Activated CD8-positive, alpha-beta T cell treated with anti-CD3 and anti-CD28 coated beads, Interleukin-2, amount 10 ng/mL, durations not matched to agents 7 days and 5 days (primary cell): ENCODE results near the gene HIF1A. TPM values are rescaled to one million over a fixed set of nuclear protein-coding genes. Genes with fewer than 3 reads are reported as not detected.
A peak's percentile ranks its signal among the peaks of the same experiment; 100 is the strongest.

ENCODE experiments used
- ATAC-seq: fragments of 150-1000 bp; cut with Tn5 transposase; one replicate; pipeline ENCODE4 v1.10.0; 2021; ENCODE audit warnings: moderate library complexity
- CTCF ChIA-PET: fragments of 350-600 bp; sonication (Branson Sonifier 250); formaldehyde crosslinking; loops from one replicate; lab custom pipeline; 2021; ENCODE audit warnings: antibody characterized with exemption; lab: Charles Lee
- POLR2A ChIA-PET: fragments of 350-600 bp; sonication (Branson Sonifier 250); formaldehyde crosslinking; loops from one replicate; lab custom pipeline; 2021; ENCODE audit warnings: antibody characterized with exemption; lab: Charles Lee
- DNase-seq: peaks from one replicate; pipeline ENCODE4 v3.0.0-alpha.2; 2020
- H3K27ac Mint-ChIP-seq: one replicate; pipeline ENCODE4 v1.8.0; 2021; ENCODE audit warnings: mild to moderate bottlenecking, mixed read lengths
- H3K27me3 Mint-ChIP-seq: one replicate; pipeline ENCODE4 v1.8.0; 2021; ENCODE audit warnings: low read depth, mixed read lengths
- H3K36me3 Mint-ChIP-seq: one replicate; pipeline ENCODE4 v1.8.0; 2021; ENCODE audit warnings: low read depth, mixed read lengths
- H3K4me1 Mint-ChIP-seq: one replicate; pipeline ENCODE4 v1.8.0; 2021; ENCODE audit warnings: low read depth, mixed read lengths
- H3K4me3 Mint-ChIP-seq: one replicate; pipeline ENCODE4 v1.8.0; 2021; ENCODE audit warnings: mild to moderate bottlenecking, mixed read lengths
- H3K9me3 Mint-ChIP-seq: one replicate; pipeline ENCODE4 v1.8.0; 2022; ENCODE audit warnings: mixed read lengths; ENCODE audit not compliant: insufficient read depth
- total RNA-seq, 2 experiments: library from RNA; stranded (reverse); gene quantifications; one replicate each; pipeline ENCODE4 v1.2.3, GENCODE V29; 2021

Gene HIF1A
- 100 to 1,000 TPM; 119 to 132 TPM for total RNA-seq

- Mint-ChIP-seq H3K4me1 (peaks cover 56% of the 10 kb centered on the region), H3K27ac (peak within 1 kb of the TSS; percentile 96), H3K9me3 (no peaks in the 10 kb centered on the region), H3K27me3 (no peaks in the 10 kb centered on the region), H3K4me3 (peak within 1 kb of the TSS; percentile 98), H3K36me3 (peaks cover 39% of the 10 kb centered on the region)
- CTCF ChIA-PET, result interaction anchor here (0.8 to 1.7 kb wide), 7 partner anchors 16 to 219 kb away, joined by 3 to 12 read pairs (median 3); no protein-coding TSS in a partner anchor
- DNase-seq (peak; percentile 98), ATAC-seq (peak; percentile 94)
- POLR2A ChIA-PET, result interaction anchor here (0.5 to 2.9 kb wide), 43 partner anchors 9 to 374 kb away, joined by 3 to 31 read pairs (median 3); partner anchors contain the start of gene PRKCH
Observed at GRCh38 chr14:61694830-61695694, at the start of gene HIF1A. Gene HIF1A, plus strand, starts transcription at chr14:61695513. Its CDS starts 292 bp downstream, at chr14:61695805.

GRCh38 chr14:61646366-61647116 is 48.8 kb upstream of the HIF1A start:
- peaks cover 20% of the 10 kb centered on the region for H3K4me1 Mint-ChIP-seq
- no peaks in the 10 kb centered on the region for H3K27me3 Mint-ChIP-seq
- CTCF ChIA-PET, result no interaction called here
- H3K36me3 Mint-ChIP-seq, result no peaks in the 10 kb centered on the region
- POLR2A ChIA-PET, result no interaction called here
- no peak overlapping the region for H3K4me3 Mint-ChIP-seq
- DNase-seq (no peak), ATAC-seq (no peak)
- H3K27ac Mint-ChIP-seq, result no peak overlapping the region
- no peaks in the 10 kb centered on the region for H3K9me3 Mint-ChIP-seq

GRCh38 chr14:61647704-61648103 is 47.6 kb upstream of the HIF1A start:
- POLR2A ChIA-PET, result interaction anchor here (0.9 to 1.1 kb wide), 2 partner anchors 47 to 90 kb away, joined by 3 read pairs; partner anchors contain the start of gene HIF1A
- no peak overlapping the region for H3K4me3 Mint-ChIP-seq
- CTCF ChIA-PET, result no interaction called here
- H3K27ac Mint-ChIP-seq, result no peak overlapping the region
- H3K36me3 Mint-ChIP-seq, result no peaks in the 10 kb centered on the region
- no peaks in the 10 kb centered on the region for H3K27me3 Mint-ChIP-seq
- peaks cover 20% of the 10 kb centered on the region for H3K4me1 Mint-ChIP-seq
- H3K9me3 Mint-ChIP-seq, result no peaks in the 10 kb centered on the region
- ATAC-seq (no peak), DNase-seq (no peak)

- H3K36me3 Mint-ChIP-seq, result no peaks in the 10 kb centered on the region
- H3K4me1 Mint-ChIP-seq, result peaks cover 24% of the 10 kb centered on the region
- POLR2A ChIA-PET, result interaction anchor here (0.8 to 1.1 kb wide), 3 partner anchors 12 to 91 kb away, joined by 3 to 4 read pairs (median 3); partner anchors contain the start of gene HIF1A
- H3K4me3 Mint-ChIP-seq, result no peak overlapping the region
- ATAC-seq, result no peak
- H3K27me3 Mint-ChIP-seq, result no peaks in the 10 kb centered on the region
- no peaks in the 10 kb centered on the region for H3K9me3 Mint-ChIP-seq
- no peak for DNase-seq
- no peak overlapping the region for H3K27ac Mint-ChIP-seq
- CTCF ChIA-PET, result interaction anchor here (1.1 kb wide), 1 partner anchor 50 kb away, joined by 3 read pairs; no protein-coding TSS in a partner anchor
Observed at GRCh38 chr14:61648377-61648776, 46.9 kb upstream of the HIF1A start.

GRCh38 chr14:61649283-61649682 is 46.0 kb upstream of the HIF1A start:
- H3K4me1 Mint-ChIP-seq, result peaks cover 31% of the 10 kb centered on the region
- no peaks in the 10 kb centered on the region for H3K9me3 Mint-ChIP-seq
- no peaks in the 10 kb centered on the region for H3K27me3 Mint-ChIP-seq
- ATAC-seq, result peak; percentile 89
- DNase-seq, result no peak
- ChIA-PET CTCF (interaction anchor here (0.9 to 1.1 kb wide), 2 partner anchors 51 to 60 kb away, joined by 3 read pairs; no protein-coding TSS in a partner anchor), POLR2A (interaction anchor here (0.8 kb wide), 1 partner anchor 11 kb away, joined by 4 read pairs; no protein-coding TSS in a partner anchor)
- no peak overlapping the region for H3K4me3 Mint-ChIP-seq
- H3K27ac Mint-ChIP-seq, result no peak overlapping the region
- no peaks in the 10 kb centered on the region for H3K36me3 Mint-ChIP-seq

- Mint-ChIP-seq H3K27me3 (no peaks in the 10 kb centered on the region), H3K9me3 (no peaks in the 10 kb centered on the region), H3K4me1 (peaks cover 39% of the 10 kb centered on the region), H3K4me3 (no peak overlapping the region), H3K27ac (no peak overlapping the region), H3K36me3 (peaks cover 2% of the 10 kb centered on the region)
- ATAC-seq (no peak), DNase-seq (no peak)
- POLR2A ChIA-PET, result no interaction called here
- CTCF ChIA-PET, result no interaction called here
Observed at GRCh38 chr14:61651355-61651754, 44.0 kb upstream of the HIF1A start.

GRCh38 chr14:61652526-61653262 is 42.6 kb upstream of the HIF1A start:
- CTCF ChIA-PET, result no interaction called here

GRCh38 chr14:61653507-61653906 is 41.8 kb upstream of the HIF1A start:
- H3K4me3 Mint-ChIP-seq, result no peak overlapping the region
- peaks cover under 1% of the 10 kb centered on the region for H3K9me3 Mint-ChIP-seq
- CTCF ChIA-PET, result no interaction called here
- H3K36me3 Mint-ChIP-seq, result peaks cover 11% of the 10 kb centered on the region
- POLR2A ChIA-PET, result no interaction called here
- ATAC-seq, result no peak
- peaks cover 48% of the 10 kb centered on the region for H3K4me1 Mint-ChIP-seq
- no peaks in the 10 kb centered on the region for H3K27me3 Mint-ChIP-seq
- DNase-seq, result no peak
- no peak overlapping the region for H3K27ac Mint-ChIP-seq

More at GRCh38 chr14:61652526-61653262, 42.6 kb upstream of the HIF1A start:
- peaks cover 10% of the 10 kb centered on the region for H3K36me3 Mint-ChIP-seq
- no peaks in the 10 kb centered on the region for H3K9me3 Mint-ChIP-seq
- peaks cover 52% of the 10 kb centered on the region for H3K4me1 Mint-ChIP-seq
- no peaks in the 10 kb centered on the region for H3K27me3 Mint-ChIP-seq
- DNase-seq (no peak), ATAC-seq (no peak)
- POLR2A ChIA-PET, result no interaction called here
- no peak overlapping the region for H3K27ac Mint-ChIP-seq
- no peak overlapping the region for H3K4me3 Mint-ChIP-seq

- H3K36me3 Mint-ChIP-seq, result peaks cover 15% of the 10 kb centered on the region
- H3K4me3 Mint-ChIP-seq, result no peak overlapping the region
- peaks cover 5% of the 10 kb centered on the region for H3K9me3 Mint-ChIP-seq
- no peak overlapping the region for H3K27ac Mint-ChIP-seq
- ChIA-PET CTCF (no interaction called here), POLR2A (no interaction called here)
- peaks cover 49% of the 10 kb centered on the region for H3K4me1 Mint-ChIP-seq
- no peaks in the 10 kb centered on the region for H3K27me3 Mint-ChIP-seq
- DNase-seq (no peak), ATAC-seq (no peak)
Observed at GRCh38 chr14:61654026-61654425, 41.3 kb upstream of the HIF1A start.

- DNase-seq (no peak), ATAC-seq (no peak)
- ChIA-PET POLR2A (interaction anchor here (1.6 kb wide), 1 partner anchor 39 kb away, joined by 5 read pairs; the partner anchor contains the start of gene HIF1A), CTCF (interaction anchor here (1.5 kb wide), 1 partner anchor 180 kb away, joined by 4 read pairs; no protein-coding TSS in a partner anchor)
- Mint-ChIP-seq H3K4me1 (peaks cover 59% of the 10 kb centered on the region), H3K9me3 (peaks cover 5% of the 10 kb centered on the region), H3K36me3 (peaks cover 25% of the 10 kb centered on the region), H3K27me3 (no peaks in the 10 kb centered on the region), H3K4me3 (no peak overlapping the region), H3K27ac (no peak overlapping the region)
Observed at GRCh38 chr14:61655777-61656176, 39.5 kb upstream of the HIF1A start.

GRCh38 chr14:61656341-61656740 is 39.0 kb upstream of the HIF1A start:
- H3K4me1 Mint-ChIP-seq, result peaks cover 64% of the 10 kb centered on the region
- H3K27me3 Mint-ChIP-seq, result no peaks in the 10 kb centered on the region
- ChIA-PET CTCF (interaction anchor here (1.5 kb wide), 1 partner anchor 181 kb away, joined by 4 read pairs; no protein-coding TSS in a partner anchor), POLR2A (interaction anchor here (0.6 to 1.6 kb wide), 2 partner anchors 39 to 46 kb away, joined by 3 to 5 read pairs; partner anchors contain the start of gene HIF1A)
- H3K4me3 Mint-ChIP-seq, result no peak overlapping the region
- peaks cover 29% of the 10 kb centered on the region for H3K36me3 Mint-ChIP-seq
- peaks cover 5% of the 10 kb centered on the region for H3K9me3 Mint-ChIP-seq
- no peak overlapping the region for H3K27ac Mint-ChIP-seq
- DNase-seq (no peak), ATAC-seq (no peak)
